Mucosa of gallbladder (tissue), 1 donor: Measurements from ENCODE around the gene ATXN2L. TPM values are rescaled to one million over a fixed set of nuclear protein-coding genes. Genes with fewer than 3 reads are reported as not detected.
"Not testable (repeated sequence)": the region's sequence is repeated elsewhere in the genome, so short reads cannot be mapped to it uniquely, and the experiment has no call there.

Experiments
- DNase-seq: peaks from one replicate; pipeline ENCODE4 v3.0.0-alpha.2; 2020; ENCODE audit warnings: low spot score
- total RNA-seq: library from RNA; stranded (reverse); gene quantifications from one replicate; pipeline ENCODE4 v1.2.1, GENCODE V29; 2021
- donor health status: DM: no; HTN: no; CAD: no.

Gene ATXN2L, protein sequence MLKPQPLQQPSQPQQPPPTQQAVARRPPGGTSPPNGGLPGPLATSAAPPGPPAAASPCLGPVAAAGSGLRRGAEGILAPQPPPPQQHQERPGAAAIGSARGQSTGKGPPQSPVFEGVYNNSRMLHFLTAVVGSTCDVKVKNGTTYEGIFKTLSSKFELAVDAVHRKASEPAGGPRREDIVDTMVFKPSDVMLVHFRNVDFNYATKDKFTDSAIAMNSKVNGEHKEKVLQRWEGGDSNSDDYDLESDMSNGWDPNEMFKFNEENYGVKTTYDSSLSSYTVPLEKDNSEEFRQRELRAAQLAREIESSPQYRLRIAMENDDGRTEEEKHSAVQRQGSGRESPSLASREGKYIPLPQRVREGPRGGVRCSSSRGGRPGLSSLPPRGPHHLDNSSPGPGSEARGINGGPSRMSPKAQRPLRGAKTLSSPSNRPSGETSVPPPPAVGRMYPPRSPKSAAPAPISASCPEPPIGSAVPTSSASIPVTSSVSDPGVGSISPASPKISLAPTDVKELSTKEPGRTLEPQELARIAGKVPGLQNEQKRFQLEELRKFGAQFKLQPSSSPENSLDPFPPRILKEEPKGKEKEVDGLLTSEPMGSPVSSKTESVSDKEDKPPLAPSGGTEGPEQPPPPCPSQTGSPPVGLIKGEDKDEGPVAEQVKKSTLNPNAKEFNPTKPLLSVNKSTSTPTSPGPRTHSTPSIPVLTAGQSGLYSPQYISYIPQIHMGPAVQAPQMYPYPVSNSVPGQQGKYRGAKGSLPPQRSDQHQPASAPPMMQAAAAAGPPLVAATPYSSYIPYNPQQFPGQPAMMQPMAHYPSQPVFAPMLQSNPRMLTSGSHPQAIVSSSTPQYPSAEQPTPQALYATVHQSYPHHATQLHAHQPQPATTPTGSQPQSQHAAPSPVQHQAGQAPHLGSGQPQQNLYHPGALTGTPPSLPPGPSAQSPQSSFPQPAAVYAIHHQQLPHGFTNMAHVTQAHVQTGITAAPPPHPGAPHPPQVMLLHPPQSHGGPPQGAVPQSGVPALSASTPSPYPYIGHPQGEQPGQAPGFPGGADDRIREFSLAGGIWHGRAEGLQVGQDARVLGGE
- 113 TPM for total RNA-seq

- peak; percentile 93 for DNase-seq
Observed at GRCh38 chr16:28822520-28823290, at the start of gene ATXN2L. Gene ATXN2L, plus strand, starts transcription at chr16:28822999. Its CDS starts 261 bp downstream, at chr16:28823260.

GRCh38 chr16:28781697-28782096 is 41.1 kb upstream of the ATXN2L start:
- DNase-seq, result not testable (repeated sequence)

GRCh38 chr16:28782357-28782756 is 40.4 kb upstream of the ATXN2L start:
- DNase-seq, result not testable (repeated sequence)

DNA sequence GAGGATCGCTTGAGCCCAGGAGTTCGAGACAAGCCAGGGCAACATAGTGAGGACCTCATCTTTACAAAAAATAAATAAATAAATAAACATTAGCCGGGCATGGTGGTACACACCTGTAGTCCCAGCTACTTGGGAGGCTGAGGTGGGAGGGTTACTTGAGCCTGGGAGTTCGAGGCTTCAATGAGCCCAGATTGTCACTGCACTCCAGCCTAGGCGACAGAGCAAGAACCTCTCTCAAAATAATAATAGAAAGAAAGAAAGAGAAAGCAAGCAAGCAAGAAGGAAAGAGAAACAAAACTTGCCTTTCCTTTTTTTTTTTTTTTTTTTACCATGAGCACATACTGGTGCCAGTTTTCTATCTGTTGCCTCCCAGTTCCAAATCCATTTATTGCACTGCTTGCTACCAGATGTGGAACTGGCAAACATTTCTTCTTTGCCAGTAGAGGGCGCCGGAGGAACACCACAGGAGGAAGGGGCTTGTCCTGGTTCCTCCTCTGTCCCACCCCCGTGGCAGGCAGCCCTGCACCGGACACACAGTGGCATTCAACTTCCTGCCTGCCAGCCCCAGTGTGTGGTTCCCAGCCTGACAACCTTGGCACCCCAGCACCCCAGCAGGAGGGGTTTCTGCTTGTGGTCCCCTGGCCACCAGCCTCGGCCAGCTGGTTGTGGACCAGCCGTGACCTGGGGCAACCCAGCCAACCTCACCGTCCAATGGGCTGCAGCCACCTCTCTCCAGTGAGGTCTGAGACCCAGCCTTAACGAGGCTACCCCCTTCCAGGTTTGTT is 20.4 kb upstream of the ATXN2L start:
- not testable (repeated sequence) for DNase-seq

- not testable (repeated sequence) for DNase-seq
Observed at GRCh38 chr16:28807445-28808120, 15.2 kb upstream of the ATXN2L start.

GRCh38 chr16:28820016-28820415 is 2.8 kb upstream of the ATXN2L start:
- no peak for DNase-seq

GRCh38 chr16:28820546-28820945 is 2.3 kb upstream of the ATXN2L start:
- DNase-seq, result not testable (repeated sequence)

- no peak for DNase-seq
Observed at GRCh38 chr16:28821874-28822519, 802 bp upstream of the ATXN2L start.

- no peak for DNase-seq
Observed at GRCh38 chr16:28823291-28823872, 583 bp downstream of the ATXN2L start.

DNA sequence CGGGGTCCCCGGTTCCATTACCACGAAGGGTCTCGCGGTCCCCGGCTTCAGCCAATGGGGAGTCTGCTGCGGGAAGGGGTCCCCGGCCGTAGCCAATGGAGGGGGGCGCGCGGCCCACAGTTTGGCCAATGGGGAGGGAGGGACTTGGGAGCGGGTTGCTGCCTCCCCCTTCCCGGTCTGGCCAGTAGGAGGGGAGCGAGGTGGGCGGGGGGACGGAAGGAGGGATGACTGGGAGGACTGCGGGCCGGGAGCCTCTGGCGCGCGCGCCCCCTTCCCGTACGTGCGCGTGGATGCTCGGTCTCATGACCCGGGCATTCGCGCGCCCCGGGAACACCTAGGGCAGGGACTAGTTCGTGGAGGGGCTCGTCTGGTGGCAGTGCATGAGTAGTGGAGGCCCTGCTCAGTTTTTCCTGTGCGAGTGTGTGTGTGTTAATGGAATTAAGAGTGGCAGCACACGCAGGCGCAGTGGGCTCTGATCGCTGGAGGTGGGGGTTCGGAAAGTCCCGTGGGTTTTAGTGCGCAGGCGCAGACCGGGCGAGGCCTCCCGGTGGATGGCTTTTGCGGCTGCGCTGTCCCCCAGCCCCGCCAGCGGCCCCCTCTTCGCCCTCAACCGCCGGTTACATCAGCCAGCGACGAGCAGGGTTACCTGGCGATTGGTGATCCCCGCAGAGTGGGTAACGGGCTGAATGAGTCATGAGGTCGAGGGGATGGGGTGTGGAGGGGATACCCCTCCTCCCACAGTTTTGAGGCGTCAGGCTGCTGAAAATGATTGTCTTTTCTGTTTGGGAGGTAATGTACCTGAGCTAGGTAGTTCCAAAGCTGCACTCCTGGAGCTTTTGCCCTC is 1.3 kb downstream of the ATXN2L start:
- DNase-seq, result peak; percentile 94

- no peak for DNase-seq
Observed at GRCh38 chr16:28824717-28824973, 1.8 kb downstream of the ATXN2L start.

DNA sequence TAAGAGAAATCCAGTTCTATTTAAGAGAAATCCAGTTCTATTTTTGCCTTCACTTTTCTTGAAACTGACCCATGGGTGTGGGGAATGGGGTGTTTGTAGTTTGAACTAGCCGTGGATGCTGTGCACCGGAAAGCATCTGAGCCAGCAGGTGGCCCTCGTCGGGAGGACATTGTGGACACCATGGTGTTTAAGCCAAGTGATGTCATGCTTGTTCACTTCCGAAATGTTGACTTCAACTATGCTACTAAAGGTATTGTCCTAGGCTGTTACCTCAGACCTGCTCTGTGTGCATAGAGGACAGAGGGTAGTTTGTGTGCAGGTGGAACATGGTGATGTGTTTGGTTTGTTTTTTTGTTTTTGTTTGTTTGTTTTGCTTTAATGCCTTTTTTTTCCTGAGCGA is 3.3 kb downstream of the ATXN2L start:
- no peak for DNase-seq

DNA sequence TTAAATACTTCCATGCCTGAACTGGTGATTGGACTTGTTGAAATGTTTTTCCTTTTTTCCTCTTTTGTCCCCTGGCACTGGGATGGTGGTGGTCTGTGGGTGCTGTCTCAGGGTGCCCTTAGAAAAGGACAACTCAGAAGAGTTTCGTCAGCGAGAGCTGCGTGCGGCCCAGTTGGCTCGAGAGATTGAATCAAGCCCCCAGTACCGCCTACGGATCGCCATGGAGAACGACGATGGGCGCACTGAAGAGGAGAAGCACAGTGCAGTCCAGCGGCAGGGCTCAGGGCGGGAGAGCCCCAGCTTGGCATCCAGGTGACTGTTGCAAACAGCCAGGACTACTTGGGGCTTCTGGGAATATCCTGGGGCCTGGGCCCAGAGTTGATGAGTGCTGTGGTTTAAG is 6.9 kb downstream of the ATXN2L start:
- no peak for DNase-seq

DNA sequence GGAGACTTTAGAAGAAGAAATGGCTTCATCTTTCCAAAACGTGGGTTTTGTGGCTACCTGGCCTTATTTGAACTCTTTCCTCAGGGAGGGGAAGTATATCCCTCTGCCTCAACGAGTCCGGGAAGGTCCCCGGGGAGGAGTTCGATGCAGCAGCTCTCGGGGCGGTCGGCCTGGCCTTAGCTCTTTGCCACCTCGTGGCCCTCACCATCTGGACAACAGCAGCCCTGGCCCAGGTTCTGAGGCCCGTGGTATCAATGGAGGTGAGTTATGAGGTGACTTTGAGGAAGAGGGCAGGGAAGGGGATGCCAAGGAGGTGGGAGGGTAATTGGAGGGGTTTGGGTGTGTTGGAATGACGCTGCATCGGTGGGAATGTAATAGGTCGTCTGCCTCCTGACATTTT is 7.7 kb downstream of the ATXN2L start:
- no peak for DNase-seq

GRCh38 chr16:28834349-28834748 is 11.6 kb downstream of the ATXN2L start:
- no peak for DNase-seq

DNA sequence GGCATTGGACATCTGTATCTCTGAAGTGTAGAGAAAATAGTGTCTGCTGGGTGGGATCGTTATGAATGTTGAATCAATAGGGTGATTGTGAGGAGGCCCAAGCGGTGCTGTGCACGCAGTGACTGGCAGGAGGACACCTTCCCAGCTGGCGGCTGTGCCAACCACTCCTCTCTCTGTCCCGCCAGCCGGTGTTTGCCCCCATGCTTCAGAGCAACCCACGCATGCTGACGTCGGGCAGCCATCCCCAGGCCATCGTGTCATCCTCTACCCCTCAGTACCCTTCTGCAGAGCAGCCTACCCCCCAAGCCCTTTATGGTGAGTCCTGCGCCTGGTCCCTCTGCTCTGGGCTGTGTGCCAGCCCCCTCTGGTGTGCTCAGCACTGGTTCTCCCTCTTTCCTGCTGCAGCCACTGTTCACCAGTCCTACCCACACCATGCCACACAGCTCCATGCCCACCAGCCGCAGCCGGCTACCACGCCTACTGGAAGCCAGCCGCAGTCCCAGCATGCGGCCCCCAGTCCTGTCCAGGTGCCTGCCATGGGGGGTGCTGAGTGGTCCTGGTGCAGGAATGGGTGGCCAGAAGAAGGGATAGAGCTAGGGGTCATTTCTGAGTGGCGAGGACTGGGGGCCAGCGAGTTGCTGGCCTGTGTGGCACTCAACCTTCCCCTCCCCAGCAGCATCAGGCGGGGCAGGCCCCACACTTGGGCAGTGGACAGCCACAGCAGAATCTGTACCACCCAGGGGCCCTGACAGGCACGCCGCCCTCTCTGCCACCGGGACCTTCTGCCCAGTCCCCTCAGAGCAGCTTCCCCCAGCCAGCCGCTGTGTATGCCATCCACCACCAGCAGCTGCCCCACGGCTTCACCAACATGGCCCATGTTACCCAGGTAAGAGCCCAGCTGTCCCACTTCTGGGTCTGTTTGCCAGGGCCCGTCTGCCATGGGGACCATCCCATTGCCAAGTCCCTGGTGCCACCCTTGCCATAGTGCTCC is 12.4 kb downstream of the ATXN2L start:
- DNase-seq, result no peak
